K562 (cell line): ENCODE measurements around the gene CCR9. TPM values are rescaled to one million over a fixed set of nuclear protein-coding genes. Genes with fewer than 3 reads are reported as not detected.

ENCODE experiments used
- ATAC-seq: fragments of 200-7000 bp; cut with Tn5 transposase; 3 replicates; pipeline ENCODE4 v1.9.1; 2020; ENCODE audit warnings: moderate library complexity
- BruUV-seq: library from RNA; stranded (reverse); fragments of 400-500 nt; replicated peaks from 2 replicates; lab custom pipeline; 2021; lab: Mats Ljungman, UMichigan
- CTCF ChIA-PET: fragments of 300-600 bp; formaldehyde crosslinking; extraction: SDS; loops from one replicate; lab custom pipeline; 2021; ENCODE audit warnings: low intra/inter-chr PET ratio; lab: Yijun Ruan, JAX
- POLR2A ChIA-PET: fragments of 300-600, 350-650 bp; sonication (Branson Sonifier 250); formaldehyde crosslinking; extraction: SDS; loops from one replicate; lab custom pipeline; 2021; ENCODE audit warnings: antibody characterized with exemption, inconsistent platforms; lab: Yijun Ruan, JAX
- DNase-seq, 4 experiments: peaks; one replicate each; pipeline versions ENCODE4 v3.0.0 to v3.0.0-alpha.2; 2011 to 2018; ENCODE audit warnings: low spot score in 3 of 4, mixed read lengths in 3 of 4; ENCODE audit errors: extremely low read depth in 1 of 4
- FAIRE-seq: peaks from 2 replicates; lab custom pipeline; 2011; peaks lifted over from hg19 to GRCh38; lab: Jason Lieb, UNC
- H2AFZ ChIP-seq: 2 replicates; pipeline ENCODE4 v1.6.0; 2011; ENCODE audit warnings: low read depth, low read length, control low read depth, inconsistent platforms
- H3K27ac ChIP-seq: fragments of 200-600 bp; 3 replicates; pipeline ENCODE4 v1.8.0; 2011; ENCODE audit warnings: low read depth, mild to moderate bottlenecking, control low read depth, inconsistent platforms, low read length, moderate library complexity, mixed read lengths; ENCODE audit errors: extremely low read depth
- H3K27me3 ChIP-seq, 2 experiments: fragments of 300-600 bp in 1 of 2; 2 replicates in 1 of 2; 3 replicates in 1 of 2; pipeline versions ENCODE4 v1.6.0 to v1.8.0; 2011; ENCODE audit warnings: inconsistent platforms in 2 of 2, low read length in 2 of 2, mild to moderate bottlenecking in 1 of 2, mixed read lengths in 1 of 2, moderate library complexity in 1 of 2; ENCODE audit not compliant: control insufficient read depth in 2 of 2, insufficient read depth in 2 of 2
- H3K36me3 ChIP-seq: fragments of 300-600 bp; 3 replicates; pipeline ENCODE4 v1.8.0; 2011; ENCODE audit warnings: mild to moderate bottlenecking, low read length, inconsistent platforms; ENCODE audit not compliant: control insufficient read depth, insufficient read depth
- H3K4me1 ChIP-seq, 2 experiments: fragments of 200-600 bp in 1 of 2; replicated peaks in 1 of 2; 2 replicates in 1 of 2; 3 replicates in 1 of 2; pipeline versions ENCODE4 v1.5.1 to v1.8.0; 2011; ENCODE audit warnings: inconsistent platforms in 2 of 2, low read length in 2 of 2, mild to moderate bottlenecking in 1 of 2, mixed read lengths in 1 of 2, moderate library complexity in 1 of 2; ENCODE audit not compliant: control insufficient read depth in 2 of 2, insufficient read depth in 2 of 2
- H3K4me2 ChIP-seq: 2 replicates; pipeline ENCODE4 v1.6.1; 2011; ENCODE audit warnings: low read length, control low read depth, inconsistent platforms, mixed read lengths; ENCODE audit not compliant: insufficient read depth
- H3K4me3 ChIP-seq: fragments of 200-600 bp; sonication (generic), shearing (Covaris generic); 2 replicates; pipeline ENCODE4 v1.5.1; 2016; ENCODE audit warnings: control low read depth, inconsistent platforms
- H3K79me2 ChIP-seq: fragments of 200-600 bp; 3 replicates; pipeline ENCODE4 v1.8.0; 2011; ENCODE audit warnings: low read length, inconsistent platforms; ENCODE audit not compliant: control insufficient read depth, insufficient read depth
- H3K9ac ChIP-seq, 2 experiments: 2 replicates each; pipeline versions ENCODE4 v1.6.0 to v1.6.1; 2011; ENCODE audit warnings: low read depth in 2 of 2, low read length in 2 of 2, control low read depth in 1 of 2, inconsistent platforms in 1 of 2, mild to moderate bottlenecking in 1 of 2, mixed read lengths in 1 of 2; ENCODE audit not compliant: insufficient read depth in 1 of 2
- H3K9me1 ChIP-seq: one replicate; pipeline ENCODE4 v1.6.0; 2011; ENCODE audit warnings: inconsistent platforms, mild to moderate bottlenecking, low read length, moderate library complexity; ENCODE audit not compliant: control insufficient read depth, insufficient read depth
- H3K9me3 ChIP-seq: replicated peaks from 2 replicates; pipeline ENCODE4 v1.5.1; 2011; ENCODE audit warnings: low read depth, low read length, inconsistent platforms; ENCODE audit not compliant: control insufficient read depth, insufficient read depth
- H4K20me1 ChIP-seq: replicated peaks from 2 replicates; pipeline ENCODE4 v1.6.1; 2011; ENCODE audit warnings: low read length, inconsistent platforms, mixed read lengths; ENCODE audit not compliant: control insufficient read depth, insufficient read depth
- CREBBP ChIP-seq: IDR thresholded peaks from one replicate; pipeline ENCODE4 v1.6.1; 2012; ENCODE audit warnings: low read depth, mild to moderate bottlenecking, control low read depth, inconsistent platforms, low read length
- DIDO1 ChIP-seq: fragments of 450-650 bp; IDR thresholded peaks from 2 replicates; pipeline ENCODE4 v1.6.1; 2016; ENCODE audit warnings: low read depth, missing biosample characterization, missing genetic modification characterization
- PTBP1 ChIP-seq: fragments of 200-400 bp; formaldehyde crosslinking; IDR thresholded peaks from 2 replicates; pipeline ENCODE4 v1.6.1; 2017; ENCODE audit warnings: low read depth, low read length
- TCFL5 ChIP-seq: fragments of 250-450 bp; sonication (Bioruptor Pico); conservative IDR thresholded peaks from 2 replicates; pipeline ENCODE4 v1.6.1; 2021; ENCODE audit warnings: mild to moderate bottlenecking, moderate library complexity, matching md5 sums
- TFAM ChIP-seq: fragments of 250-450 bp; sonication (Bioruptor Pico); conservative IDR thresholded peaks from 2 replicates; pipeline ENCODE4 v1.5.0; 2021; ENCODE audit warnings: mild to moderate bottlenecking, moderate library complexity
- WGBS: fragments of 100-300 bp; shearing (Covaris generic); methylation state at CpG from one replicate; pipeline ENCODE4 v1.1.6; 2016; ENCODE audit warnings: low coverage, mixed read lengths; ENCODE audit not compliant: insufficient coverage; ENCODE audit errors: missing lambda C conversion rate; 5-methylcytosine and 5-hydroxymethylcytosine counted together
- in situ Hi-C: fragments of 300-500 bp; cut with MboI; formaldehyde crosslinking; loops from 4 replicates; pipeline ENCODE4 v1.15.0; 2018; ENCODE audit warnings: inconsistent platforms, mixed read lengths
- intact Hi-C: fragments of 100-400 bp; cut with micrococcal nuclease; formaldehyde crosslinking; loops from 2 replicates; pipeline ENCODE4 v1.14.2; 2022
- polyA plus RNA-seq, 8 experiments: library from polyadenylated mRNA; depleted of rRNA in 4 of 8; stranded (reverse) in 5 of 8; unstranded in 3 of 8; fragments of >200 nt; fragmentation: Nextera tagmentation in 2 of 8; fragmentation: Illumina TruSeq in 1 of 8; extraction: Ambion mirVana in 2 of 8; extraction: Trizol in 1 of 8; gene quantifications; 2 replicates each; pipeline versions ENCODE4 v1.2.1 to v1.2.3, GENCODE V29; 2011 to 2014; ENCODE audit warnings: inconsistent platforms in 1 of 8, missing spikeins in 1 of 8
- total RNA-seq, 7 experiments: library from RNA; depleted of rRNA in 6 of 7; stranded (reverse); fragments of >200 nt in 6 of 7; fragmentation: Illumina TruSeq in 2 of 7; extraction: Trizol in 2 of 7; gene quantifications; 2 replicates each; pipeline versions ENCODE4 v1.2.1 to v1.2.3, GENCODE V29; 2011 to 2021; ENCODE audit warnings: low replicate concordance in 1 of 7

The CCR9 gene
- total and polyA plus RNA-seq, 9 of the 15 experiments (the other 6 are each of a cell fraction or from before 2014, with no cell fraction given), result not detected

DNA sequence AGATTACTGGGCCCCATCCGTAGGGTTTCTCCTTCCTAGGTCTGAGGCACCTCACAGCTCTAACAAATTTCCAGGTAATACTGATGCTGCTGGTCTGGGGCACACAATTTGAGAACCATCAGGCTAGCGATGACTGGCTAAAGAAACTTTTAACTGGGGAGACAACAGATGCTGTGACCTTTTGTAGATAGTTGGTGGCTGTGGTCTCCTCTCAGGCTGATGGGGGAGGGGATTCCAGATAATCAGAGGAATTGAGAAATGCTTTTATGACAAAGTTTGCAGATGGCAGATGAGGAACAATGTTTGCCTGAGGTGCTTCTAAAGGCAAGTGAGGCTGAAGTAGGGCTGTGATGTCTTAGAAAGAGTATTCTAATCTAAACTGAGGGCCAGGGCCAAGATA is 13.8 kb upstream of the CCR9 start:
- in situ Hi-C loops, result no loop called here
- H3K9me1 ChIP-seq, result no peaks in the 10 kb centered on the region
- BruUV-seq, result no TSS peak
- H3K79me2 ChIP-seq, result no peaks in the 10 kb centered on the region
- H4K20me1 ChIP-seq, result no peaks in the 10 kb centered on the region
- H3K36me3 ChIP-seq, result no peaks in the 10 kb centered on the region
- ATAC-seq, result no peak
- H3K27me3 ChIP-seq, result peaks cover 0 to 14% of the 10 kb centered on the region in 2 experiments; a peak in 3 of 5 replicates
- CTCF ChIA-PET, result no interaction called here
- no peak overlapping the region for H3K4me2 ChIP-seq
- no peak overlapping the region for H3K9ac ChIP-seq
- no peak overlapping the region for H3K27ac ChIP-seq
- TF ChIP-seq TFAM (no peak), CREBBP (no peak)
- TF ChIP-seq, all 486 proteins: peak for 0
- DNase-seq (no peak), FAIRE-seq (no peak)
- H3K4me3 ChIP-seq, result no peak overlapping the region
- peaks cover 0 to 4% of the 10 kb centered on the region in 2 experiments; a peak in 1 of 5 replicates for H3K4me1 ChIP-seq
- no peak overlapping the region for H2AFZ ChIP-seq
- H3K9me3 ChIP-seq, result no peaks in the 10 kb centered on the region
- 9% methylated on average over 2 of the region's 2 CpGs for WGBS
- intact Hi-C loops, result no loop called here
- POLR2A ChIA-PET, result no interaction called here

- CTCF ChIA-PET, result no interaction called here
- POLR2A ChIA-PET, result interaction anchor here (0.5 kb wide), 1 partner anchor 881 kb away, joined by 4 read pairs; no protein-coding TSS in a partner anchor
- H3K27me3 ChIP-seq, result peaks cover 0 to 14% of the 10 kb centered on the region in 2 experiments; a peak in 3 of 5 replicates
- H3K4me3 ChIP-seq, result no peak overlapping the region
- no peaks in the 10 kb centered on the region for H4K20me1 ChIP-seq
- no peak overlapping the region for H3K27ac ChIP-seq
- H3K9me1 ChIP-seq, result no peaks in the 10 kb centered on the region
- FAIRE-seq, result no peak
- in situ Hi-C loops, result no loop called here
- intact Hi-C loops, result no loop called here
- no peak for DNase-seq
- H3K4me1 ChIP-seq, result peaks cover 0 to 4% of the 10 kb centered on the region in 2 experiments; a peak in 1 of 5 replicates
- H3K9ac ChIP-seq, result no peak overlapping the region
- no TSS peak for BruUV-seq
- no peaks in the 10 kb centered on the region for H3K9me3 ChIP-seq
- no peaks in the 10 kb centered on the region for H3K79me2 ChIP-seq
- no peak overlapping the region for H3K4me2 ChIP-seq
- TF ChIP-seq TCFL5 (CRISPR knock-in tag) (no peak), PTBP1 (no peak), DIDO1 (tag) (no peak)
- no peak overlapping the region for H2AFZ ChIP-seq
- no peaks in the 10 kb centered on the region for H3K36me3 ChIP-seq
- no peak for ATAC-seq
These were observed 13.3 kb upstream of the CCR9 start for GRCh38 chr3:45873036-45873435.
